KG1 (cell line): ENCODE measurements around the gene CLDN25.
"Not testable (repeated sequence)": the region's sequence is repeated elsewhere in the genome, so short reads cannot be mapped to it uniquely, and the experiment has no call there.

Experiments used
- DNase-seq: peaks from one replicate; lab custom pipeline; 2025; lab: John Stamatoyannopoulos, UW

The CLDN25 gene

GRCh38 chr11:113779496-113779895, at the start of gene CLDN25:
CLDN25 (plus strand) TSS chr11:113779796; CDS start chr11:113779796, 0 bp downstream.
- no peak for DNase-seq

GRCh38 chr11:113730887-113731726, 48.5 kb upstream of the CLDN25 start:
- DNase-seq: no peak

- DNase-seq: no peak
These were observed 47.5 kb upstream of the CLDN25 start for GRCh38 chr11:113732092-113732491.

DNA sequence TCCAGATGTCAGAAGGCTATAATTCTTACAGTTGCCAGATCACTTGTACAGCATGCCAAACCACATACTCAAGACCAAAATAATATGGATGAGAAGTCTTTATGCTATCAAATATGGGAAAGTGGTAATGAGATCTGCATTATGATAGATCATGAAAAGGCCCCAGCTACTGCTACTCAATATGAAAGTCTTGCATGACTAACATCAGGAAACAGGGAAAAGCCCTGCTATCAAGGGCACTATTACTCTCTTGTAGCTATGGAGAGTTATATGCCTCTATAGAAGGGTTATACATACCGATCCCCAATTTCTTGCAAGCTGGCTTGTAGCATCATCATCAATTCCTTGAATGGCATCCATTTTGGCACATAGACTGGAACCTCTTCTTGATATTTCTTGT, 43.3 kb upstream of the CLDN25 start:
- DNase-seq: no peak

DNA sequence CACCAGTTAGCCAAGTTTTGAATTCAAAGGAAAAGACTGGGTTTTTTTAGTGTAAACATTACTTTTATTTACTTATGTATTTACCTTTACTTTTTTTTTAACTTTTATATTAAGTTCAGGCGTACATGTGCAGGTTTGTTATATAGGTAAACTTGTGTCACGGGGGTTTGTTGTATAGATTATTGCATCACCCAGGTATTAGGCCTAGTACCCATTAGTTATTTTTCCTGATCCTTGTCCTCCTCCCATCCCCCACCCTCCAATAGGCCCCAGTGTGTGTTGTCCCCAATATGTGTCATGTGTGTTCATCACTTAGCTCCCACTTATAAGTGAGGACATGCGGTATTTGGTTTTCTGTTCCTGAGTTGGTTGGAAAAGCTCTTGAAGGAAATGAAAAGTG, 26.7 kb upstream of the CLDN25 start:
- no peak for DNase-seq

DNA sequence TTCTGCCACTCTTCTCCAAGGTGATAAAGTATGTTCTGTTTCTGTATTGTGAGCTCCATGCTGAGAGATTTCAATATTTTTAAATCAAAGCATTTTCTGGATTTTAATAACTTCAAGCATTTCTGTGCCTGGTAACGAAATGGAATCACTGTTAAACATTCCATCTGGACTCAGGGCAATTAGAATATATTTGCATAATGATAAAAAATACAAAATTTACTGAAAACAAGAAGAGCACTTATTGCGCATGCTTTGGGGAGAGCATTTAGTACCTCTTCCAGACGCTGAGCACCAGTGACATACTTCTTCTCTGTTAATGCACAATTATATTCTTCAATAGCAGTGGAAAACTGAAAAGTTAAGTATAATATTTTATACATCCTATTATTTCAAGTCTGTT, 19.4 kb upstream of the CLDN25 start:
- DNase-seq: no peak

GRCh38 chr11:113763040-113763439, 16.6 kb upstream of the CLDN25 start:
- not testable (repeated sequence) for DNase-seq

- DNase-seq: no peak
These were observed 14.9 kb upstream of the CLDN25 start for GRCh38 chr11:113764527-113765219.

GRCh38 chr11:113771964-113772363, 7.6 kb upstream of the CLDN25 start:
- DNase-seq: no peak

GRCh38 chr11:113773092-113773415, 6.5 kb upstream of the CLDN25 start:
- no peak for DNase-seq

DNA sequence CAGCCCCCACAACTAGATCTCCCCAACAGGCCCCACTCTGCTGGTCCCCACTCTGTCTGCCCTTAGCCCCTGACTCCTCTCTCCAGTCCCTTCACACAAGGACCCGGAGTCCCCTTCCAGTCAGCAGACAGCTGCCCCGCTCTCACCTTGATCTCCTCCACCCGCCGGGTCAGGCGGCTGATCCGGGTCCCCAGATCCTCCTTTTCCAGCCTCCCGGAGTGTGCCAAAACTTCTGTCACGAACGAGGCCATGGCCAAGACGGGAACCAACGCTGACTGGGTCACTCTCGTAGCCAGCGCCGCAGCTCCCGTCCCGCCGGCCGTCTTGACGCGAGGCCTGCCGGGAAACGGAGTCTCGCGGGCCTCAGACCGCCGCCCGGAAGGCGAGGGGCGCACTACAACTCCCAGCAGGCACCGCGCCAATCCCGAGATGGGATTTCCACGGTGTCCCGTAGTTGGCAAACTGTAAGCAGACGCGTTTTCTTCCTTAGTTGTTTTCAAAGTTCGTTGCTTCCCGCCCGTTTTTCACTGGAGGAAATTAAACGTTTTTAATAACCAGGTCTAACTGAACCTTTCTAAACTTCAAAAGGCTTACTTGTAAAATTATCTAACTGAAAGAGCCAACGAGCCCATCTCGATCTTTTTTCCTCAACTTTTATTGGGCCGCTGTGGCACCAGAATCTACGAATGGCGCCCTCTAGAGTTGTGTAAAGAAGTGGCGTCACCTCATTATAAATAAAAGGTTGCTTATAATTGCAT, 6.0 kb upstream of the CLDN25 start, which contains the start of gene ZW10:
TSS of gene ZW10 (minus strand) at position 277 of the 758 bp plus-strand sequence. CDS start at position 251, 26 bp downstream.
- DNase-seq: peak; percentile 99

GRCh38 chr11:113774174-113774503, 5.5 kb upstream of the CLDN25 start:
- DNase-seq: no peak

DNA sequence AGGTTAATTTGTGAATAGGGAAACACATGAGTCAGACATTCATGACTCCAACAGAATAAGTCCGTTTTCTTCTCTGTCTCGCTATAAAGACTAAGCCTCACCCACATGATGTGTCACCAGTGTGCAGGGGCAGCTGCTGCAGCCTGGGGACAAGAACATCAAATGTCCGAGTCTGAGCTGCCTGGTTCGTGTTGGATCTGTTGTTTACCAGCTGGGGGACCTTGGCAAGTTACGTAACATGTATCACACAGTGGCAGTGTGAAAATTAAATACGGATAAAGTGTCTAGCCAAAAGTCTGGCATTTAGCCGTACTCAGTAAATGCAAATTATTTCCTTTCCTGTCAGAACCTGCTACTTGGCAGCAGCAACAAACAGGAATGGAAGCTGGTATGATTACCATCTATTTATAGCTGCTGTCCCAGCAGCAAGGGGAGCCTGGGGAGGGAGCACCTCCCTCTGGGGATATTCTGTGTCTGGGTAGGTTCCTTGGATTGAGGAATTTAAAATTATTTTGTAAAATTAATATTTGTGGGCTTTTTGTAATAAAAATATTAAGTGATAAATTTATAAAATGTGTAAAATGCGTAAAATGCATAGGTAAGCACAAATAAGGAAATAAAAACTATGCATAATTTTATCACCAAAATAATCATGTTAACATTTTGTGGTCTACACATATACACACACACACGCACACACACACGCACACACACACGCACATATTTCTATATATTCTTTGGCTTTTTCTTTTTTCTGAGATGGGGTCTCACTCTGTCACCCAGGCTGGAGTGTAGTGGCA, 1.3 kb upstream of the CLDN25 start:
- DNase-seq: no peak

DNA sequence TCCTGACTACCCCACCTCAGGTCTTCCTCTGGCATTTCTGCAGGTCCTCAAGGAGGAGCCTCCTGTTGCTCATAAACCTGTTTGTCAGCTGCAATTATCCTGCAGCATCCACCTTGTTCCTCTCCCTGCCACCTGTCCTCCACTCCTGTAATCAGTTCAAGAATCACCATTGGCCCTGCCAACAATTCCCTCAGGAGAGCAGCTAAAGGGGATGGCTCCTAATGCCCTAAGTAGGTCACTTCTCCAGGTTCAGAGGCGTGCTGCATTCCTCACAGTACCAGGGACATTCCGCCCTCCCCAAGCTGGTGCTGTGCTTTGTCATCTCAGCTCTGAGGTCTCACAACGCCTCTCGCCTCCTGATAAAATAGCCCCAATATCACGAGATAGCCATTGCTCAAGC, 2.1 kb downstream of the CLDN25 start:
- no peak for DNase-seq

DNA sequence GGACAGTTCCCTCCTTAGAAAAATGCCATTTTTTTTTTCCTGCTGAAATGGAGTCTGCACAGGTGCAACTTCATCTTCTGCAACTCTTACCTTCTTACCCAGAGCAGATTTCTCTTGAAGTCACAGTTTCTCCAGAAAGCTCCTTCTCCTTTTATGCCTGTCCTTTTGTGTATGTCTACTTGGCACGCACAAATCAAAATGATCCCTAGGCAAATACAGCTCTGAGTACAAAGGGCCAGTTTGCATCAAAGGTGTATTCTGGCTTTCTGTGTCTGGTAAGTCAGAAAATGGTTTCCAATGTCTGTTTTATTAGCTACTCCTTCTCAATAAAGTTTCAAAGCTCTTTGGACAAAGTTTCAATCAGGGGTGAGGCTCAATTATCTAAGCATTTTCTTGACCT, 2.5 kb downstream of the CLDN25 start:
- no peak for DNase-seq

DNA sequence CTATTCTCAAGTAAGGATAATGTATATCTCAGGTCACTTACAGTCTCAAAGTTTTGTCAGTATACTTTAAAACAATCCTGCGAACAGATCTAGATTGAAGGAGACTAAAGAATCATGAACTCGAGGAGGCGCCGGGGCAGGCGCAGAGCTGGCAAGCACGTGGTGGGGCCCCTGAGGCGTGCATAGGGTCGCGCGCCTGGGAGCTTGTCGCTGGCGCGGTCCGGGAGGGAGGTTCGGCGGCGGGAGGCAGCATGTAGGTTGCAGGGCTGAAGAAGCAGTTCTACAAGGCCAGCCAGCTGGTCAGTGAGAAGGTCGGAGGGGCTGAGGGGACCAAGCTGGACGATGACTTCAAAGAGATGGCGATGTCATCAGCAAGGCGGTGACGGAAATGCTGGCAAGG, 9.4 kb downstream of the CLDN25 start:
- not testable (repeated sequence) for DNase-seq

DNA sequence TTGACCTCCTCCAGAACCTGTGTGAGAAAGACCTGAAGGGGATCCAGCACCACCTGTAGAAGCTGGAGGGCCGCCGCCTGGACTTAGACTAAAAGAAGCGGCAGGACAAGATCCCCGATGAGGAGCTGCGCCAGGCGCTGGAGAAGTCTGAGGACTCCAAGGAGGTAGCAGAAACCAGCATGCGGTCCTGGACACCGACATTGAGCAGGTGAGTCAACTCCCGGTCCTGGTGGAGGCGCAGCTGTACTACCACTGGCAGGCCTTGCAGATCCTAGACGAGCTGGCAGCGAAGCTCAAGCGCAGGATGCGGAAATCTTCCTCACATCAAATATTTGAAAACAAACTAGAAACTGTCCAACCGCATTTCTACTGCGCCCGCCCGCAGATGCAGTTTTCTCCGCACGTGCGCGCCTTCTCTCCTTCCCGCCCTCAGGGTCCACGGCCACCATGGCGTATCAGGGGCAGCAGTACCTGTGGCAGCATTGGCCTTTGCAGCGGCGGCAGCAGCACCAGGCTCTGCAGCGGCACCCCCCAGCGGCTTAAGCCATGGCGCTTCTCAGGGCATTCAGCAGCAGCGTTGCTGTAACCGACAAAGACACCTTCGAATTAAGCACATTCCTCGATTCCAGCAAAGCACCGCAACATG, 10.2 kb downstream of the CLDN25 start:
- no peak for DNase-seq

DNA sequence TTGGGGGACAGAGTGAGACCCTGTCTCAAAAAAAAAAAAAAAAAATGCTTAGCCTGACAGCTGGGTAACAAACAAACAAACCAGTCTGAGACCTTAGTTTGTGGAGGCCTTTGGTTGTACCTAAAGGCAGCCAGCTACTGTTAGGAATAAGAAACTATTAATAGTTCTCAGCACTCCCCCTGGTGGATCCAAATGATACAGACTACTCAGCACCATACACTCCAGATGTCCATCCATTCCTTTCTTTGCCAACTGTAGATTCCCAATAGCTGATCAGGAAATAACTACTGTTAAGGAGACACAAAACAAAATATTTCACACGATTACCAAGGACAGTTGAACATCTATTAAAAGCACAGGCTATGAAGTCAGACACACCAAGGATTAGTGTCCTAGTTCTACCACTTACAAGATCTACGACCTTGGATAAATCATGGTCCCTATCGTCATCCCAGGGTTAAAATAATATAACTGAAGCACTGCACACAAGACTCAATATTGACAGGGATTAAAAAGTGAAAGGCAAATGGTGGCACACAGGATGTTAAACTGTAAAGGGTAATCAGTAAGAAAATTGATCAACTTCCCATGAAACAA, 17.2 kb downstream of the CLDN25 start:
- peak; percentile 32 for DNase-seq

DNA sequence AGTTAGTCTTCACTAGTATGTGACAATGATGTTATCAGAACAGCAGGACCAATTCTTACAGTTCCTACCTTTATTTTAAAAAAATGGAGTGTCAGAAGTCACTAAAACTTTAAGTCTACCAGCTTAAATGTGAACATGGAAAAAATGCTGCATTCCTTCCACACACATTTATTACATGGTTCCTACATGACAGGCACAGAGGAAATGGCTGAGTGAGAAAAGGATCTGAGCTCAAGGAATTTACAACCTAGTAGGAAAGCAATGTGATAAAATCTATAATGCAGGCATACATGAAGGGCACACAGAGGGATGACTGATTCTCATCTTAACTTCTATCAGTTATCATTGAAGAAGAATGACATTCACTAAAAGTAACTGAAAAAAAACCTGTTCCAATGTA, 23.0 kb downstream of the CLDN25 start:
- no peak for DNase-seq

GRCh38 chr11:113805640-113806039, 26.0 kb downstream of the CLDN25 start:
- no peak for DNase-seq

- DNase-seq: no peak
These were observed 26.8 kb downstream of the CLDN25 start for GRCh38 chr11:113806406-113806805.
